MM.1S (cell line): ENCODE results near the gene ITIH4.

ENCODE experiments used
- DNase-seq: peaks from one replicate; pipeline ENCODE4 v3.0.0-alpha.2; 2015
- H2AFZ ChIP-seq: fragments of 300-600 bp; sonication (generic); 2 replicates; pipeline ENCODE4 v1.6.0; 2016; ENCODE audit warnings: antibody characterized with exemption, low read length
- H3F3A ChIP-seq: fragments of 300-600 bp; sonication (generic); 2 replicates; pipeline ENCODE4 v1.6.1; 2016; ENCODE audit warnings: mild to moderate bottlenecking, antibody characterized with exemption, low read length, moderate library complexity, mixed read lengths; ENCODE audit not compliant: insufficient read depth
- H3K27ac ChIP-seq: fragments of 300-600 bp; sonication (generic); 2 replicates; pipeline ENCODE4 v1.5.1; 2016; ENCODE audit warnings: mild to moderate bottlenecking, low read length
- H3K27me3 ChIP-seq: fragments of 300-600 bp; sonication (generic); replicated peaks from 2 replicates; pipeline ENCODE4 v1.6.0; 2016; ENCODE audit warnings: low read length; ENCODE audit not compliant: insufficient read depth
- H3K36me3 ChIP-seq: fragments of 300-600 bp; sonication (generic); replicated peaks from 2 replicates; pipeline ENCODE4 v1.6.1; 2016; ENCODE audit warnings: mild to moderate bottlenecking, low read length, mixed read lengths; ENCODE audit not compliant: insufficient read depth
- H3K4me1 ChIP-seq: fragments of 300-600 bp; sonication (generic); 2 replicates; pipeline ENCODE4 v1.6.1; 2016; ENCODE audit warnings: low read length, mixed read lengths
- H3K4me2 ChIP-seq: fragments of 300-600 bp; sonication (generic); 2 replicates; pipeline ENCODE4 v1.6.0; 2016; ENCODE audit warnings: low read depth, low read length
- H3K4me3 ChIP-seq: fragments of 300-600 bp; sonication (generic); 2 replicates; pipeline ENCODE4 v1.5.1; 2016; ENCODE audit warnings: low read length, mixed read lengths
- H3K79me2 ChIP-seq: fragments of 300-600 bp; sonication (generic); 2 replicates; pipeline ENCODE4 v1.6.1; 2016; ENCODE audit warnings: mixed run types, low read length, mixed read lengths
- H3K9ac ChIP-seq: fragments of 300-600 bp; sonication (generic); 2 replicates; pipeline ENCODE4 v1.6.1; 2016; ENCODE audit warnings: low read length, mixed read lengths
- H3K9me2 ChIP-seq: fragments of 300-600 bp; sonication (generic); replicated peaks from 2 replicates; pipeline ENCODE4 v1.6.1; 2016; ENCODE audit warnings: mild to moderate bottlenecking, low read length, mixed read lengths; ENCODE audit not compliant: insufficient read depth
- H3K9me3 ChIP-seq: fragments of 300-600 bp; sonication (generic); replicated peaks from 2 replicates; pipeline ENCODE4 v1.6.1; 2016; ENCODE audit warnings: mild to moderate bottlenecking, low read length, mixed read lengths; ENCODE audit not compliant: insufficient read depth
- H4K20me1 ChIP-seq: fragments of 300-600 bp; sonication (generic); 2 replicates; pipeline ENCODE4 v1.6.1; 2016; ENCODE audit warnings: mild to moderate bottlenecking, low read length, moderate library complexity, mixed read lengths; ENCODE audit not compliant: insufficient read depth
- EZH2 ChIP-seq: fragments of 300-600 bp; sonication (generic); optimal IDR thresholded peaks from 2 replicates; pipeline ENCODE3; 2017; ENCODE audit warnings: low read depth, mild to moderate bottlenecking, antibody characterized with exemption, low read length, mixed read lengths
- EZH2phosphoT487 ChIP-seq: fragments of 300-600 bp; sonication (generic); IDR thresholded peaks from 2 replicates; pipeline ENCODE4 v1.6.1; 2018; ENCODE audit warnings: antibody characterized with exemption, low read length
- TF ChIP-seq, protein P1 (sequence below): fragments of 300-600 bp; sonication (generic); IDR thresholded peaks from 2 replicates; pipeline ENCODE4 v1.5.1; 2016; ENCODE audit warnings: antibody characterized with exemption, low read length, mixed read lengths

Gene ITIH4

DNA sequence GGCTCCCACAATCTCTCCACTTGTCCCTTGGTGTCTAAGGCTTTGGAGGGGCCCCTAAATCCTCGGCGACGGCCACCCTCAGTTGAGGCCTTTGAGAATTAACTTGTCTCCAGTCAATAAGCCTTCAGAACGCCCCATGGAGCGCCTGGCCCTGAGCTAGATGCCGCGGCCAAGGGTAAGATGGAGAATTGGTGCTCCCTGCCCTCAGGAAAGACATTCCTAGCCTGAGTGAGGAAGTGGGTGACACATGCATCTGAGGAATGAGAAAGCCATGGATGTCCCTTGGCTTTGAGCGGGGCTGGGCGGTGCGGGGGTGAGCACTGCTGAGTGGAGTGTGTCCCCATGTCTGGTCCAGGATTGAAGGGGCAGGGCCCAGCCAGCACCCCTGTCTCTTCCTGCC, 13.3 kb downstream of the ITIH4 start:
- no peaks in the 10 kb centered on the region for H3K9me2 ChIP-seq
- H3K4me1 ChIP-seq = no peaks in the 10 kb centered on the region
- no peaks in the 10 kb centered on the region for H3K36me3 ChIP-seq
- no peak overlapping the region for H3K9ac ChIP-seq
- no peaks in the 10 kb centered on the region for H3K79me2 ChIP-seq
- H3K9me3 ChIP-seq = no peaks in the 10 kb centered on the region
- no peaks in the 10 kb centered on the region for H3F3A ChIP-seq
- no peaks in the 10 kb centered on the region for H4K20me1 ChIP-seq
- TF ChIP-seq, protein P1, sequence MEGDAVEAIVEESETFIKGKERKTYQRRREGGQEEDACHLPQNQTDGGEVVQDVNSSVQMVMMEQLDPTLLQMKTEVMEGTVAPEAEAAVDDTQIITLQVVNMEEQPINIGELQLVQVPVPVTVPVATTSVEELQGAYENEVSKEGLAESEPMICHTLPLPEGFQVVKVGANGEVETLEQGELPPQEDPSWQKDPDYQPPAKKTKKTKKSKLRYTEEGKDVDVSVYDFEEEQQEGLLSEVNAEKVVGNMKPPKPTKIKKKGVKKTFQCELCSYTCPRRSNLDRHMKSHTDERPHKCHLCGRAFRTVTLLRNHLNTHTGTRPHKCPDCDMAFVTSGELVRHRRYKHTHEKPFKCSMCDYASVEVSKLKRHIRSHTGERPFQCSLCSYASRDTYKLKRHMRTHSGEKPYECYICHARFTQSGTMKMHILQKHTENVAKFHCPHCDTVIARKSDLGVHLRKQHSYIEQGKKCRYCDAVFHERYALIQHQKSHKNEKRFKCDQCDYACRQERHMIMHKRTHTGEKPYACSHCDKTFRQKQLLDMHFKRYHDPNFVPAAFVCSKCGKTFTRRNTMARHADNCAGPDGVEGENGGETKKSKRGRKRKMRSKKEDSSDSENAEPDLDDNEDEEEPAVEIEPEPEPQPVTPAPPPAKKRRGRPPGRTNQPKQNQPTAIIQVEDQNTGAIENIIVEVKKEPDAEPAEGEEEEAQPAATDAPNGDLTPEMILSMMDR = no peak
- TF ChIP-seq EZH2 (no peak), EZH2phosphoT487 (no peak)
- H3K4me2 ChIP-seq = no peak overlapping the region
- H3K27ac ChIP-seq = no peak overlapping the region
- H2AFZ ChIP-seq = no peak overlapping the region
- no peak overlapping the region for H3K4me3 ChIP-seq
- H3K27me3 ChIP-seq = no peaks in the 10 kb centered on the region
- DNase-seq = no peak

DNA sequence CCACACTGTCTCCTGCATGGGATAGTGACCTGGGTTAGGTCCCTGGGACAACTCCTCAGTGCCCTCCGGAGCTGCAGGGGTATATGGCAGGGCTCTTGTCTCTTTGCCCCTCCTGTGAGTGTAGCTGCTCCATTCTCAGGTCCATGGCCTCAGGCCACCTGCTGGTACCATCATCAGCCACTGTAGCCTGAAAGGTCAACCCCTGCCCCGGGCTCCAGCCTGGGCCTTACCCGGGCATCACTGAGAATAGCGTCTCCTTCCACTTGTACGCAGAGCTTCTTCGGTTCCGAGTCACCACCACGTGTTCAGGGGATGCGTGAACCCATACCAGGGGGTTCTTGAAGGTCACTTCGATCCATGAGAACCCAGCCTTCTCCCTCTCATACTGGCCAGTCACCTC, 13.8 kb downstream of the ITIH4 start:
- no peaks in the 10 kb centered on the region for H3K27me3 ChIP-seq
- H3K9ac ChIP-seq = no peak overlapping the region
- H3F3A ChIP-seq = no peaks in the 10 kb centered on the region
- no peak overlapping the region for H3K4me2 ChIP-seq
- H3K27ac ChIP-seq = no peak overlapping the region
- no peaks in the 10 kb centered on the region for H3K36me3 ChIP-seq
- no peaks in the 10 kb centered on the region for H3K4me1 ChIP-seq
- DNase-seq = no peak
- H2AFZ ChIP-seq = no peak overlapping the region
- H3K9me2 ChIP-seq = no peaks in the 10 kb centered on the region
- no peaks in the 10 kb centered on the region for H4K20me1 ChIP-seq
- H3K79me2 ChIP-seq = no peaks in the 10 kb centered on the region
- H3K4me3 ChIP-seq = no peak overlapping the region
- TF ChIP-seq EZH2 (no peak), EZH2phosphoT487 (no peak)
- TF ChIP-seq, protein P1 = no peak
- no peaks in the 10 kb centered on the region for H3K9me3 ChIP-seq

DNA sequence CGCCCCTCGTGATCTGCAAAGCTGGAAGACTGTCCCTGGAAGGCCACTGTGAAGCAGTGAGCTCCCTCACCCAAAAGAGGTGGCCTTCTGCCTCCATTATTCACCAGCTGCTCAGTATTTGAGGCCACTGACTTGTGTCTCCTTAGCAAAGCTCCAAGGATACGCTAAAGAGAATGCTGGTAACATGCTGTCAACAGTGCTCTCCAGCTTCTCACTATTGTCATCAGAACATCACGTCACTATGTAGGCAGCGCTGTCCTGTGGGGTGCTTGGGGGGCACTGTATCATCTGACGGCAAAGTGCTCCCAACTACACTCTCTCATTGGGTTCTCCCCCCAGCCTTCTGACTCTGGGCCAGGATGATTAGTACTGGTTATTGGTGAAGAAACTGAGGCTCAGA, 14.3 kb downstream of the ITIH4 start:
- H3K4me2 ChIP-seq = no peak overlapping the region
- H3K4me1 ChIP-seq = no peaks in the 10 kb centered on the region
- H2AFZ ChIP-seq = no peak overlapping the region

More for the DNA sequence above, 14.3 kb downstream of the ITIH4 start:
- Histone ChIP-seq H3K27me3 (no peaks in the 10 kb centered on the region), H3K4me3 (no peak overlapping the region), H4K20me1 (no peaks in the 10 kb centered on the region), H3F3A (no peaks in the 10 kb centered on the region), H3K27ac (no peak overlapping the region), H3K36me3 (no peaks in the 10 kb centered on the region), H3K9me2 (no peaks in the 10 kb centered on the region), H3K79me2 (no peaks in the 10 kb centered on the region), H3K9ac (no peak overlapping the region), H3K9me3 (no peaks in the 10 kb centered on the region)
- TF ChIP-seq, protein P1 = no peak
- TF ChIP-seq EZH2phosphoT487 (no peak), EZH2 (no peak)
- DNase-seq = no peak
